Cardiac muscle cell (in vitro differentiated cells and primary cell): ENCODE results near the gene SMYD3. TPM values are rescaled to one million over a fixed set of nuclear protein-coding genes. Genes with fewer than 3 reads are reported as not detected.

ENCODE experiments used
- DNase-seq, 2 donors: peaks; one replicate each; pipeline versions ENCODE4 v3.0.0 to v3.0.0-alpha.2; 2010 to 2017; ENCODE audit warnings: low read depth in 1 of 2, low spot score in 1 of 2
- H3K27ac ChIP-seq: fragments of 200-600 bp; sonication (generic); 2 replicates; pipeline ENCODE4 v1.5.1; 2016
- H3K27me3 ChIP-seq: fragments of 200-600 bp; sonication (generic); 2 replicates; pipeline ENCODE4 v1.6.0; 2016; ENCODE audit warnings: control low read depth
- H3K36me3 ChIP-seq: fragments of 200-600 bp; sonication (generic); 2 replicates; pipeline ENCODE4 v1.5.1; 2016; ENCODE audit warnings: control low read depth
- H3K4me1 ChIP-seq: fragments of 200-600 bp; sonication (generic); 2 replicates; pipeline ENCODE4 v1.8.1; 2017; ENCODE audit warnings: low read depth, mild to moderate bottlenecking, mixed run types
- H3K4me3 ChIP-seq: fragments of 200-600 bp; sonication (generic); 2 replicates; pipeline ENCODE4 v1.5.1; 2016; ENCODE audit warnings: mild to moderate bottlenecking
- H3K9me3 ChIP-seq: fragments of 200-600 bp; sonication (generic); 2 replicates; pipeline ENCODE4 v1.5.1; 2017; ENCODE audit warnings: low read depth, mild to moderate bottlenecking, control low read depth
- polyA plus RNA-seq: library from polyadenylated mRNA; unstranded; fragments of >200 nt; fragmentation: Nextera tagmentation; extraction: Ambion mirVana; gene quantifications from 2 replicates; pipeline ENCODE4 v1.2.1, GENCODE V29; 2016
- total RNA-seq: library from RNA; depleted of rRNA; stranded (reverse); fragments of >200 nt; gene quantifications from 2 replicates; pipeline ENCODE4 v1.2.3, GENCODE V29; 2016
- TF ChIP-seq, protein P1 (sequence below): IDR thresholded peaks from 2 replicates; pipeline ENCODE4 v1.5.1; 2012; ENCODE audit warnings: low read depth, mild to moderate bottlenecking, low read length

Gene SMYD3
- total RNA-seq = 47.2 and 48.0 TPM in 2 replicates
- 50.8 and 69.5 TPM in 2 replicates for polyA plus RNA-seq

DNA sequence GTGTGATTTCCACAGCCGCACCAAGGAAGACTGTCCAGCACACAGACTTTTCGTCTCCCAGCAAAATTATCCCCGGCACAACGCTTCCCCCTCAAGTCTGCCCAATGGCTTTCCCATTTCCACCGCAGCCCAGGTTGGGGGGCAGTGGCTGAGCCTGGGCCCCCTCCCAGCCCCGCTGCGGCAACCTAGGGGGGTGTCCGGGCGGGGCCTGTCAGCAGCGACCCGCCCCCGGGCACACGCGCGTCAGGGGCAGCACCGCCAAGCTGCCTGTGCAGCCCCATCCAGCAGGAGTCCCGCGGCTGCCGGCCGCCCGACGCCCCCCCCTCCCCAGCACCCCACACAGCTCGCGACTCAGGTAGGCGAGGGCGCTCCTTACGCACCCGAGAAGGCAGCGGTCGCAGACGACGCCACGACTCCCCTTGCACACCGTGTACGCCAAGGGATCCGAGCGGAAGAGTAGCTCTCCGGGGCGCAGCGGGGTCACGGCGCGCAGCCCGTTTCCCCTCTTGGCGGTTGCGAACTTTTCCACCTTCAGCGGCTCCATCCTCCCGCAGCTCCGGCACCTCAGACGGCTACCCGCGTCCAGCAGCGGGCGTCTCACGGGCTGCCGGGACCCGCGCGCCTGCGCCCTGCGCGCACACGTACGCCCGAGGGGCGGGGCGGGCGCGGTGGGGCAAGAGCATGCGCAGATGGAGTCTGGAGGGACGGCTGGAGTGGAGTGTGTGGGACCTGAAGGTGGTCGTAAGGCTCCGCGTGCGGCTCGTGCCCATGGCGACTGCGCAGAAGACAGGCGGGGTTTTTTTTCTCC is at the start of gene SMYD3:
Gene SMYD3 (minus strand): TSS at position 606 of the 808 bp plus-strand sequence.
- Histone ChIP-seq H3K4me1 (no peaks in the 10 kb centered on the region), H3K27ac (no peak within 1 kb of the TSS), H3K4me3 (peak within 1 kb of the TSS; percentile 82), H3K9me3 (no peaks in the 10 kb centered on the region), H3K36me3 (no peaks in the 10 kb centered on the region), H3K27me3 (no peaks in the 10 kb centered on the region)
- peak; percentile 82 to 87 for DNase-seq
- TF ChIP-seq, protein P1, sequence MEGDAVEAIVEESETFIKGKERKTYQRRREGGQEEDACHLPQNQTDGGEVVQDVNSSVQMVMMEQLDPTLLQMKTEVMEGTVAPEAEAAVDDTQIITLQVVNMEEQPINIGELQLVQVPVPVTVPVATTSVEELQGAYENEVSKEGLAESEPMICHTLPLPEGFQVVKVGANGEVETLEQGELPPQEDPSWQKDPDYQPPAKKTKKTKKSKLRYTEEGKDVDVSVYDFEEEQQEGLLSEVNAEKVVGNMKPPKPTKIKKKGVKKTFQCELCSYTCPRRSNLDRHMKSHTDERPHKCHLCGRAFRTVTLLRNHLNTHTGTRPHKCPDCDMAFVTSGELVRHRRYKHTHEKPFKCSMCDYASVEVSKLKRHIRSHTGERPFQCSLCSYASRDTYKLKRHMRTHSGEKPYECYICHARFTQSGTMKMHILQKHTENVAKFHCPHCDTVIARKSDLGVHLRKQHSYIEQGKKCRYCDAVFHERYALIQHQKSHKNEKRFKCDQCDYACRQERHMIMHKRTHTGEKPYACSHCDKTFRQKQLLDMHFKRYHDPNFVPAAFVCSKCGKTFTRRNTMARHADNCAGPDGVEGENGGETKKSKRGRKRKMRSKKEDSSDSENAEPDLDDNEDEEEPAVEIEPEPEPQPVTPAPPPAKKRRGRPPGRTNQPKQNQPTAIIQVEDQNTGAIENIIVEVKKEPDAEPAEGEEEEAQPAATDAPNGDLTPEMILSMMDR = peak; percentile 9

DNA sequence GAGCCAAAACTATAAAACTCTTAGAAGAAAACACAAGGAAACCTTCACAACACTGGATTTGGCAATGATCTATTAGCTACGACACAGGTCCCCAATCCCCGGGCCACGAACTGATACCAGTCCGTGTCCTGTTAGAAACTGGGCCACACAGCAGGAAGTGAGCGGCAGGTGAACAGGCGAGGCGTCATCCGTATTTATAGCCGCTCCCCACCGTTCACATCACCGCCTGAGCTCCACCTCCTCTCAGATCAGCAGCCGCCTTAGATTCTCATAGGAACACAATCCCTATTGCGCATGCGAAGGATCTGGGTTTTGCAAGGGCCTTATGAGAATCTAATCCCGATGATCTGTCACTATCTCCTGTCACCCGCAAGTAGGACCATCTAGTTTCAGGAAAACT is 47.1 kb upstream of the SMYD3 start:
- H3K27me3 ChIP-seq = no peaks in the 10 kb centered on the region
- H3K27ac ChIP-seq = no peak overlapping the region
- no peaks in the 10 kb centered on the region for H3K9me3 ChIP-seq
- H3K4me3 ChIP-seq = no peak overlapping the region
- H3K4me1 ChIP-seq = no peaks in the 10 kb centered on the region
- no peak for DNase-seq
- TF ChIP-seq, protein P1 = no peak
- H3K36me3 ChIP-seq = peaks cover 31% of the 10 kb centered on the region

DNA sequence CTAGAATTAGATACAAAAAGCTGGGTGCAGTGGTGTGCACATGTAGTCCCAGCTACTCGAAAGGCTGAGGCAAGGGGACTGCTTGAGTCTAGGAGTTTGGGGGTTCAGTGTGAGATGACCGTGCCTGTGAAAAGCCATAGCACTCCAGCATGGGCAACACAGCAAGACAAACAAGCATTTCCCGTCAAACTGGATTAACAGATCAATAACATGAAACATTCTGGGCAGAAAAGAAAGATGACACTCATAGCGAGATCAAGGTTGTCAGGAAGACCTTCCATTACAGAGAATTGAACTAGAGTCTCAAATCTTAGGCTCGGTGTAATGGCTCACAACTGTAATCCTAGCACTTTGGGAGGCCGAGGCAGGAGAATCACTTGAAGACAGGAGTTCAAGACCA is 45.0 kb upstream of the SMYD3 start:
- DNase-seq = no peak
- Histone ChIP-seq H3K4me3 (no peak overlapping the region), H3K4me1 (no peaks in the 10 kb centered on the region), H3K27ac (no peak overlapping the region), H3K36me3 (peaks cover 31% of the 10 kb centered on the region), H3K27me3 (no peaks in the 10 kb centered on the region), H3K9me3 (no peaks in the 10 kb centered on the region)
- TF ChIP-seq, protein P1 = no peak

DNA sequence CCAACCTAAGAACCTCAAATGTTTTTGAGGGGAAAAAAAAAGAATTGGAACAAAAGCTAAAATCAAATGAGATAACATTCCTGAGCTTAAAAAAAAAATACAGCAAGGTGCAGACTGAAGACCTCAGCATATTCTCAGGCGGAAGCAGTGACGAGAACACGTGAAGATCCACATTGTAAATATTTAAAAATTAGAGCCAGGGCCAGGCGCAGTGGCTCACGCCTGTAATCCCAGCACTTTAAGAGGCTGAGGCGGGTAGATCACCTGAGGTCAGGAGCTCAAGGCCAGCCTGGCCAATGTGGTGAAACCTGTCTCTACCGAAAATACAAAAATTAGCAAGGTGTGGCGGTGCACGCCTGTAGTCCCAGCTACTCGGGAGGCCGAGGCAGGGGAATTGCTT is 43.3 kb upstream of the SMYD3 start:
- TF ChIP-seq, protein P1 = no peak
- Histone ChIP-seq H3K27me3 (no peaks in the 10 kb centered on the region), H3K9me3 (no peaks in the 10 kb centered on the region), H3K4me3 (no peak overlapping the region), H3K36me3 (peaks cover 16% of the 10 kb centered on the region), H3K4me1 (no peaks in the 10 kb centered on the region), H3K27ac (no peak overlapping the region)
- no peak for DNase-seq

DNA sequence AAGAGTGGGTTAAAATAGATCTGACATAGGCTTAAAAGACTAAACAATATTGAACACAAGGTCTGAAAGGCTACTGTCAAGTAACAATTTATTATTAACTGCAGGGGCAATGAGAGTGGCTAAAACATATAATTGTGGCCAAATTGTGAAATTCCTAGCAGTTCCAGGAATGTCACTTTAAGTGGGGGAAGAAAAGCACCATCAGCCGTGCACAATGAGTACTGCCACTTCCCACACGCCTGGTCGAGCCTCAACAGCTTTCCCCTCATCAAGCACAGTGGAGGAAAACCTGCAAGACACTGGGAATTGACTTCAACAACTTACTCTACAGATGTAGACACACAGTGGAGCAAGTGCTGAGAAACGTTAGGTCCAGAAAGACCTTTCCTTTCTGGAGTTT is 42.6 kb upstream of the SMYD3 start:
- H3K27ac ChIP-seq = no peak overlapping the region
- TF ChIP-seq, protein P1 = no peak
- H3K27me3 ChIP-seq = no peaks in the 10 kb centered on the region
- no peaks in the 10 kb centered on the region for H3K4me1 ChIP-seq
- no peak overlapping the region for H3K4me3 ChIP-seq
- H3K9me3 ChIP-seq = no peaks in the 10 kb centered on the region
- peaks cover 16% of the 10 kb centered on the region for H3K36me3 ChIP-seq
- no peak for DNase-seq
